OCI-LY7 (cell line): ENCODE results near the gene E2F4.

Experiments
- EZH2phosphoT487 ChIP-seq: fragments of 200-600 bp; sonication (generic); IDR thresholded peaks from 2 replicates; pipeline ENCODE4 v1.6.1; 2018; ENCODE audit warnings: low read depth, borderline replicate concordance, mild to moderate bottlenecking, mixed run types, antibody characterized with exemption, low read length, moderate library complexity, mixed read lengths
- TF ChIP-seq, protein P1 (sequence below): fragments of 200-600 bp; sonication (generic); conservative IDR thresholded peaks from 2 replicates; pipeline ENCODE4 v1.5.1; 2014; ENCODE audit warnings: mild to moderate bottlenecking, antibody characterized with exemption, low read length, moderate library complexity, mixed read lengths

DNA sequence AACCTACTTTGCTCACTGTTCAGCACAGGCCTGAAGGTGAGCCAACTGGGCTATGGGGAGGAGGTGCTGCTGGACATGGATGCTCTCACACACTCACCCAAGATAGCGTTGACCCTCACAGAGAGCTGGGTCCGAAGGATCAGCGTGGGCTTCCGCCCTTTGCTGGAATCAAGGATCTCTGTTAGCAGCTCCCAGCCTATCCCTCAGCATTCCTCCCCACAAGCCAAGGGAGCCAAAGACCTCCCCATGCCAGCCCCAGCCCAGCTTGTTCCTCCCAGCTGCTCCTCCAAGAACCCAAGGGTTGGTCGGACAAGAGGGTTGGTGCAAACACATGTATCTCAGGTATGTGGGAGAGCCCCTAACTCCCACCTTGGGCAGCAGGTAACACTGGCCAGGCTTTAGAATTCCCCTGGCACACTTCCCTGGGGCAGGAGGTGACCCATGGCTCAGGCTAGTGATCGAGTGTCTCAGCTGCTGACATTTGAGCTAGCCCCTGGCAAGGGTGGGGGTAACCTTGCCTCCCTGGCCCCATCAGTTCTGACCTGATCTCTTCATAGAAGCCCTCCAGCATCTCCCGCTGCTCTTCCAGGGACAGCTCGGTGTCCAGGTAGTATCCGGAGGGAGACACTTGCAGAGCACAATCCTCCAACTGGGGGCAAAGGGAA, 47.0 kb downstream of the E2F4 start:
- TF ChIP-seq, protein P1, sequence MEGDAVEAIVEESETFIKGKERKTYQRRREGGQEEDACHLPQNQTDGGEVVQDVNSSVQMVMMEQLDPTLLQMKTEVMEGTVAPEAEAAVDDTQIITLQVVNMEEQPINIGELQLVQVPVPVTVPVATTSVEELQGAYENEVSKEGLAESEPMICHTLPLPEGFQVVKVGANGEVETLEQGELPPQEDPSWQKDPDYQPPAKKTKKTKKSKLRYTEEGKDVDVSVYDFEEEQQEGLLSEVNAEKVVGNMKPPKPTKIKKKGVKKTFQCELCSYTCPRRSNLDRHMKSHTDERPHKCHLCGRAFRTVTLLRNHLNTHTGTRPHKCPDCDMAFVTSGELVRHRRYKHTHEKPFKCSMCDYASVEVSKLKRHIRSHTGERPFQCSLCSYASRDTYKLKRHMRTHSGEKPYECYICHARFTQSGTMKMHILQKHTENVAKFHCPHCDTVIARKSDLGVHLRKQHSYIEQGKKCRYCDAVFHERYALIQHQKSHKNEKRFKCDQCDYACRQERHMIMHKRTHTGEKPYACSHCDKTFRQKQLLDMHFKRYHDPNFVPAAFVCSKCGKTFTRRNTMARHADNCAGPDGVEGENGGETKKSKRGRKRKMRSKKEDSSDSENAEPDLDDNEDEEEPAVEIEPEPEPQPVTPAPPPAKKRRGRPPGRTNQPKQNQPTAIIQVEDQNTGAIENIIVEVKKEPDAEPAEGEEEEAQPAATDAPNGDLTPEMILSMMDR = no peak
- TF ChIP-seq EZH2phosphoT487 = no peak
